WTC11 (cell line): ENCODE measurements around the gene RNF20.

Experiments
- ATF1 ChIP-seq: sonication (generic); formaldehyde crosslinking; IDR thresholded peaks from 2 replicates; pipeline ENCODE4 v1.8.1; 2023; ENCODE audit warnings: mild to moderate bottlenecking, moderate library complexity, missing genetic modification reagents
- ETV6 ChIP-seq: sonication (generic); formaldehyde crosslinking; IDR thresholded peaks from 2 replicates; pipeline ENCODE4 v1.8.1; 2022; ENCODE audit warnings: mild to moderate bottlenecking, missing genetic modification reagents
- NR1H2 ChIP-seq: sonication (generic); formaldehyde crosslinking; IDR thresholded peaks from 2 replicates; pipeline ENCODE4 v1.9.0; 2021; ENCODE audit warnings: mild to moderate bottlenecking, moderate library complexity, missing genetic modification reagents
- SOX15 ChIP-seq: fragments of 250-450 bp; sonication (Bioruptor Pico); IDR thresholded peaks from 2 replicates; pipeline ENCODE4 v1.9.0; 2021; ENCODE audit warnings: mild to moderate bottlenecking
- SP1 ChIP-seq: sonication (generic); formaldehyde crosslinking; conservative IDR thresholded peaks from 2 replicates; pipeline ENCODE4 v1.8.1; 2022; ENCODE audit warnings: missing genetic modification reagents
- TF ChIP-seq, protein P1 (sequence below): fragments of 200-600 bp; IDR thresholded peaks from 2 replicates; pipeline ENCODE4 v1.8.0; 2022; ENCODE audit warnings: antibody characterized with exemption
- TF ChIP-seq, protein P2 (sequence below): sonication (generic); formaldehyde crosslinking; IDR thresholded peaks from 2 replicates; pipeline ENCODE4 v1.8.1; 2023; ENCODE audit warnings: mild to moderate bottlenecking, moderate library complexity, missing genetic modification reagents
- TF ChIP-seq, protein P3 (sequence below): sonication (generic); formaldehyde crosslinking; IDR thresholded peaks from 2 replicates; pipeline ENCODE4 v1.8.1; 2023; ENCODE audit warnings: mild to moderate bottlenecking, missing genetic modification reagents, moderate library complexity

DNA sequence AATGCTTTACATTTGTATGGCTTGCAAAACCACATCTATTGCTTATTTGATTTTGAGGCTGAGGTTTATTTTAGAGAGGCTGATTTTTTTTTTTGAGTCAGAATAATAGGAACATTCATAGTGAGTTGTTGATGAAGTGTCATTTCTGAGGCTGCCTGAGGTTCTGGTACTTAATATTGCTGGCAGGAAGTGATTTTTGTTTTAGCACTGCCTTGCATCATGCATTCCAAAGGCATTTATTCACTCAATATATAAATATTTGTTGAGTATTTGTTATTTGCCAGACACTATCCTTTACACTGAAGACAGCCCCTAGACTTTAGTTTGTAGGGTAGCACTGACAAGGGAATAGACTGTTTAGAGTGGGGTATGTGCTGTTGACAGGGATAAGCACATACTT lies 2.7 kb downstream of the RNF20 start:
- TF ChIP-seq, protein P1, sequence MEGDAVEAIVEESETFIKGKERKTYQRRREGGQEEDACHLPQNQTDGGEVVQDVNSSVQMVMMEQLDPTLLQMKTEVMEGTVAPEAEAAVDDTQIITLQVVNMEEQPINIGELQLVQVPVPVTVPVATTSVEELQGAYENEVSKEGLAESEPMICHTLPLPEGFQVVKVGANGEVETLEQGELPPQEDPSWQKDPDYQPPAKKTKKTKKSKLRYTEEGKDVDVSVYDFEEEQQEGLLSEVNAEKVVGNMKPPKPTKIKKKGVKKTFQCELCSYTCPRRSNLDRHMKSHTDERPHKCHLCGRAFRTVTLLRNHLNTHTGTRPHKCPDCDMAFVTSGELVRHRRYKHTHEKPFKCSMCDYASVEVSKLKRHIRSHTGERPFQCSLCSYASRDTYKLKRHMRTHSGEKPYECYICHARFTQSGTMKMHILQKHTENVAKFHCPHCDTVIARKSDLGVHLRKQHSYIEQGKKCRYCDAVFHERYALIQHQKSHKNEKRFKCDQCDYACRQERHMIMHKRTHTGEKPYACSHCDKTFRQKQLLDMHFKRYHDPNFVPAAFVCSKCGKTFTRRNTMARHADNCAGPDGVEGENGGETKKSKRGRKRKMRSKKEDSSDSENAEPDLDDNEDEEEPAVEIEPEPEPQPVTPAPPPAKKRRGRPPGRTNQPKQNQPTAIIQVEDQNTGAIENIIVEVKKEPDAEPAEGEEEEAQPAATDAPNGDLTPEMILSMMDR = no peak
- TF ChIP-seq ATF1 (CRISPR knock-in tag) (no peak), SP1 (CRISPR knock-in tag) (no peak), NR1H2 (CRISPR knock-in tag) (no peak), ETV6 (CRISPR knock-in tag) (no peak), SOX15 (CRISPR knock-in tag) (no peak)
- TF ChIP-seq, protein P2, sequence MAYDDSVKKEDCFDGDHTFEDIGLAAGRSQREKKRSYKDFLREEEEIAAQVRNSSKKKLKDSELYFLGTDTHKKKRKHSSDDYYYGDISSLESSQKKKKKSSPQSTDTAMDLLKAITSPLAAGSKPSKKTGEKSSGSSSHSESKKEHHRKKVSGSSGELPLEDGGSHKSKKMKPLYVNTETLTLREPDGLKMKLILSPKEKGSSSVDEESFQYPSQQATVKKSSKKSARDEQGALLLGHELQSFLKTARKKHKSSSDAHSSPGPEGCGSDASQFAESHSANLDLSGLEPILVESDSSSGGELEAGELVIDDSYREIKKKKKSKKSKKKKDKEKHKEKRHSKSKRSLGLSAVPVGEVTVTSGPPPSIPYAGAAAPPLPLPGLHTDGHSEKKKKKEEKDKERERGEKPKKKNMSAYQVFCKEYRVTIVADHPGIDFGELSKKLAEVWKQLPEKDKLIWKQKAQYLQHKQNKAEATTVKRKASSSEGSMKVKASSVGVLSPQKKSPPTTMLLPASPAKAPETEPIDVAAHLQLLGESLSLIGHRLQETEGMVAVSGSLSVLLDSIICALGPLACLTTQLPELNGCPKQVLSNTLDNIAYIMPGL (CRISPR knock-in tag) = no peak
- TF ChIP-seq, protein P3, sequence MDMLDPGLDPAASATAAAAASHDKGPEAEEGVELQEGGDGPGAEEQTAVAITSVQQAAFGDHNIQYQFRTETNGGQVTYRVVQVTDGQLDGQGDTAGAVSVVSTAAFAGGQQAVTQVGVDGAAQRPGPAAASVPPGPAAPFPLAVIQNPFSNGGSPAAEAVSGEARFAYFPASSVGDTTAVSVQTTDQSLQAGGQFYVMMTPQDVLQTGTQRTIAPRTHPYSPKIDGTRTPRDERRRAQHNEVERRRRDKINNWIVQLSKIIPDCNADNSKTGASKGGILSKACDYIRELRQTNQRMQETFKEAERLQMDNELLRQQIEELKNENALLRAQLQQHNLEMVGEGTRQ (CRISPR knock-in tag) = no peak
